Measurements from ENCODE around the gene IHH.

- TF ChIP-seq CTCF (IDR thresholded peaks at IDR 0.05; ENCODE audit: insufficient read depth, low read depth, low read length): no peak
- TF ChIP-seq EZH2 (IDR thresholded peaks at IDR 0.05; ENCODE audit: insufficient read depth, low read length): no peak
These were observed 25.5 kb upstream of the IHH start for GRCh38 chr2:219086196-219086595.

All from astrocyte (in vitro differentiated cells and primary cell).